GM23338 (cell line): Measurements from ENCODE around the gene OR4S2.

ENCODE experiments used
- CREB1 ChIP-seq: fragments of 250-450 bp; sonication (Bioruptor Pico); IDR thresholded peaks from 2 replicates; pipeline ENCODE4 v1.5.0; 2020; ENCODE audit warnings: low read depth, mild to moderate bottlenecking, moderate library complexity
- CTCF ChIP-seq, 2 experiments: fragments of 200-600 bp in 1 of 2; sonication (generic) in 1 of 2; conservative IDR thresholded peaks; 2 replicates each; pipeline versions ENCODE4 v1.5.1 to v1.6.1; 2016 to 2017; ENCODE audit warnings: antibody characterized with exemption in 2 of 2, low read depth in 2 of 2, mild to moderate bottlenecking in 2 of 2, moderate library complexity in 1 of 2
- ETS1 ChIP-seq: IDR thresholded peaks from 2 replicates; pipeline ENCODE4 v1.6.1; 2016; ENCODE audit warnings: antibody characterized with exemption
- EZH2 ChIP-seq: fragments of 200-600 bp; sonication (generic); IDR thresholded peaks from one replicate; pipeline ENCODE4 v1.8.0; 2017; ENCODE audit warnings: antibody characterized with exemption, mild to moderate bottlenecking, low read depth; ENCODE audit not compliant: unreplicated experiment
- EZH2phosphoT487 ChIP-seq: fragments of 200-600 bp; sonication (generic); IDR thresholded peaks from one replicate; pipeline ENCODE4 v1.8.1; 2018; ENCODE audit warnings: antibody characterized with exemption; ENCODE audit not compliant: unreplicated experiment
- JUNB ChIP-seq: IDR thresholded peaks from one replicate; pipeline ENCODE4 v1.6.1; 2016; ENCODE audit warnings: antibody characterized with exemption; ENCODE audit not compliant: unreplicated experiment
- NANOG ChIP-seq: IDR thresholded peaks from 2 replicates; pipeline ENCODE4 v1.6.1; 2016; ENCODE audit warnings: antibody characterized with exemption, borderline replicate concordance
- POLR2AphosphoS5 ChIP-seq: IDR thresholded peaks from 2 replicates; pipeline ENCODE4 v1.6.1; 2016; ENCODE audit warnings: antibody characterized with exemption, low read depth
- REST ChIP-seq: IDR thresholded peaks from one replicate; pipeline ENCODE4 v1.6.1; 2018; ENCODE audit warnings: antibody characterized with exemption; ENCODE audit not compliant: unreplicated experiment
- STAT1 ChIP-seq: IDR thresholded peaks from one replicate; pipeline ENCODE4 v1.6.1; 2016; ENCODE audit warnings: antibody characterized with exemption; ENCODE audit not compliant: unreplicated experiment
- ZNF114 ChIP-seq: fragments of 250-450 bp; sonication (Bioruptor Pico); IDR thresholded peaks from 2 replicates; pipeline ENCODE4 v1.5.0; 2020; ENCODE audit warnings: mild to moderate bottlenecking, moderate library complexity
- ZNF462 ChIP-seq: fragments of 250-450 bp; sonication (Bioruptor Pico); IDR thresholded peaks from 2 replicates; pipeline ENCODE4 v1.5.0; 2020; ENCODE audit warnings: mild to moderate bottlenecking, moderate library complexity

GRCh38 chr11:55634813-55635212 is 13.3 kb upstream of the OR4S2 start, which contains the start of gene OR4P4:
- TF ChIP-seq POLR2AphosphoS5 = no peak
- TF ChIP-seq CTCF (conservative IDR thresholded peaks at IDR 0.05; ENCODE audit: low read depth in 2 of 2) = no peak
- no peak for TF ChIP-seq ZNF114 (CRISPR knock-in tag)
- TF ChIP-seq EZH2 = no peak
- no peak for TF ChIP-seq STAT1
- TF ChIP-seq EZH2phosphoT487 = no peak
- no peak for TF ChIP-seq ZNF462 (CRISPR knock-in tag)
- no peak for TF ChIP-seq CREB1 (CRISPR knock-in tag)
- TF ChIP-seq JUNB = no peak
- TF ChIP-seq REST = no peak
- TF ChIP-seq NANOG = no peak
- TF ChIP-seq ETS1 = no peak
